IPS-18a (cell line): ENCODE results near the gene SAFB.
"Not testable (repeated sequence)": the region's sequence is repeated elsewhere in the genome, so short reads cannot be mapped to it uniquely, and the experiment has no call there.

Experiments
- H3K27ac ChIP-seq: one replicate; pipeline ENCODE4 v1.5.1; 2013; ENCODE audit warnings: low read length
- H3K27me3 ChIP-seq: one replicate; pipeline ENCODE4 v1.6.1; 2013; ENCODE audit warnings: mild to moderate bottlenecking, low read length; ENCODE audit not compliant: control insufficient read depth, insufficient read depth
- H3K36me3 ChIP-seq: one replicate; pipeline ENCODE4 v1.6.1; 2013; ENCODE audit warnings: low read depth, low read length; ENCODE audit not compliant: control insufficient read depth
- H3K4me1 ChIP-seq: one replicate; pipeline ENCODE4 v1.6.1; 2013; ENCODE audit warnings: low read depth, low read length; ENCODE audit not compliant: control insufficient read depth
- H3K4me3 ChIP-seq: one replicate; pipeline ENCODE4 v1.5.1; 2013; ENCODE audit warnings: low read length
- H3K9ac ChIP-seq: one replicate; pipeline ENCODE4 v1.6.1; 2013; ENCODE audit warnings: mild to moderate bottlenecking, low read length, moderate library complexity
- H3K9me3 ChIP-seq: one replicate; pipeline ENCODE4 v1.6.1; 2013; ENCODE audit warnings: low read depth, low read length; ENCODE audit not compliant: control insufficient read depth

Gene SAFB

GRCh38 chr19:5681391-5682106 lies 58.7 kb downstream of the SAFB start:
- Histone ChIP-seq H3K27me3 (no peaks in the 10 kb centered on the region), H3K36me3 (no peaks in the 10 kb centered on the region), H3K9me3 (no peaks in the 10 kb centered on the region), H3K9ac (peak overlapping the region; percentile 32), H3K4me3 (peak overlapping the region; percentile 89), H3K4me1 (no peaks in the 10 kb centered on the region), H3K27ac (no peak overlapping the region)

DNA sequence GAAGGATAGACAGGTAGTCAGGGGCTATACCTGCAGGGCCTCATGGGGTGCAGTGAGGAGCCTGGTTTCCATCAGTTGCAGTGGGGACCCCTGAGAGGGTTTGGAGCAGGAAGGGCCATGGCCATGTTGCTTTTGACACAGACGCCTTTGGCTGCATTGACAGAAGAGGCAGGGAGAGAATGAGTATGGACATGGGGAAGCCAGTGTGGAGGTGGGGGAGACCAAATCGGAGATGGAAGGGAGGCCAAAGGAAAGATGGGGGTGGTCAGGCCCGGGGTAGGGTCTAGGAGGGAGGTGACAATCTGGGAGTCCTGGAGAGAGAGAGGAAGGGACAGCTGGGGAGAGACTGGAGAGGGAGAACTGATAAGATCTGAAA lies 59.2 kb downstream of the SAFB start:
- H3K27ac ChIP-seq = no peak overlapping the region
- no peak overlapping the region for H3K9ac ChIP-seq
- no peaks in the 10 kb centered on the region for H3K9me3 ChIP-seq
- no peaks in the 10 kb centered on the region for H3K4me1 ChIP-seq
- no peaks in the 10 kb centered on the region for H3K27me3 ChIP-seq
- no peaks in the 10 kb centered on the region for H3K36me3 ChIP-seq
- H3K4me3 ChIP-seq = no peak overlapping the region

- H3K36me3 ChIP-seq = no peaks in the 10 kb centered on the region
Observed at GRCh38 chr19:5683177-5683886, 60.4 kb downstream of the SAFB start.

DNA sequence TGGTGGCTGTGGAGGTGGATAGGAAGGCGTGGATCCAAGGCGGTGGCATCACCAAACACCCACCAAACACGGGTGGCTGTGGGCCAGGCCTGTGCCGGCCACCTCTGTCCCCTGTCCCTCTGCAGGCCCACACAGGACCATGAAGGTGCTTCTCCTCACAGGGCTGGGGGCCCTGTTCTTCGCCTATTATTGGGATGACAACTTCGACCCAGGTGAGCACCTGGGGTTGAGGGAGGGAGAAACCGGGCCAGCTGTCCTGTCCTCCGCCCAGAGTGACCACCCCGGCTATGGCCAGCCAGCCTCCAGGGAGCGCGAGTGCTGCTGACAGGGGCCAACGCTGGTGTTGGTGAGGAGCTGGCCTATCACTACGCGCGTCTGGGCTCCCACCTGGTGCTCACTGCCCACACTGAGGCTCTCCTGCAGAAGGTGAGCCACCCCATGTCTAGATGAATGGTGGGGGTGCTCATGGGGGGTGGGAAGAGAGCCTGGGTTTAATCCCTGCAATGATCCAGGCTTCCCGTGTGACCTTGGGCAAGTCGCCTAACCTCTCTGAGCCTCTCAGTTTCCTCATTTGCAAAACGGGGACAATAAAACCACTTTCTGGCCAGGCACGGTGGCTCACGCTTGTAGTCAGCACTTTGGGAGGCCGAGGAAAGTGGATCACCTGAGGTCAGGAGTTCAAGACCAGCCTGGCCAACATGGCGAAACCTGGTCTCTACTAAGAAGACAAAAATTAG lies 62.0 kb downstream of the SAFB start:
- no peak overlapping the region for H3K9ac ChIP-seq
- no peaks in the 10 kb centered on the region for H3K36me3 ChIP-seq
- H3K27me3 ChIP-seq = no peaks in the 10 kb centered on the region
- no peaks in the 10 kb centered on the region for H3K4me1 ChIP-seq
- H3K4me3 ChIP-seq = no peak overlapping the region
- no peaks in the 10 kb centered on the region for H3K9me3 ChIP-seq
- H3K27ac ChIP-seq = no peak overlapping the region

More at GRCh38 chr19:5683177-5683886, 60.4 kb downstream of the SAFB start:
- Histone ChIP-seq H3K4me3 (no peak overlapping the region), H3K27ac (no peak overlapping the region), H3K4me1 (no peaks in the 10 kb centered on the region), H3K9ac (no peak overlapping the region), H3K9me3 (no peaks in the 10 kb centered on the region), H3K27me3 (no peaks in the 10 kb centered on the region)

DNA sequence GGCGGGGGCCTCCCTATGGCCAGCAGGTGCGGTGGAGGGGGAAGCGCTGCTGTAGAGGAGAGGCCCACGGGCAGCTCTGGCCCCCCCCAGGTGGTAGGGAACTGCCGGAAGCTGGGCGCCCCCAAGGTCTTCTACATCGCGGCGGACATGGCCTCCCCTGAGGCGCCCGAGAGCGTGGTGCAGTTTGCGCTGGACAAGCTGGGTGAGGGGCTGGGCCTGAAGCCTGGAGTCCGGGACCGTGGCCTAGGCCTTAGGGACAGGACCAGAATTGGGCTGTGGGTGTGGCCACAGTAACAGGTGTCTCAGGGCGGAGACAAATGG lies 63.4 kb downstream of the SAFB start:
- no peaks in the 10 kb centered on the region for H3K27me3 ChIP-seq
- peak overlapping the region; percentile 53 for H3K4me3 ChIP-seq
- H3K9ac ChIP-seq = no peak overlapping the region
- no peaks in the 10 kb centered on the region for H3K9me3 ChIP-seq
- H3K27ac ChIP-seq = no peak overlapping the region
- H3K4me1 ChIP-seq = no peaks in the 10 kb centered on the region
- H3K36me3 ChIP-seq = no peaks in the 10 kb centered on the region

GRCh38 chr19:5686647-5687359 lies 63.9 kb downstream of the SAFB start:
- Histone ChIP-seq H3K4me1 (no peaks in the 10 kb centered on the region), H3K36me3 (peaks cover 3% of the 10 kb centered on the region), H3K27me3 (no peaks in the 10 kb centered on the region), H3K9ac (no peak overlapping the region), H3K4me3 (peak overlapping the region; percentile 53), H3K9me3 (no peaks in the 10 kb centered on the region), H3K27ac (no peak overlapping the region)

DNA sequence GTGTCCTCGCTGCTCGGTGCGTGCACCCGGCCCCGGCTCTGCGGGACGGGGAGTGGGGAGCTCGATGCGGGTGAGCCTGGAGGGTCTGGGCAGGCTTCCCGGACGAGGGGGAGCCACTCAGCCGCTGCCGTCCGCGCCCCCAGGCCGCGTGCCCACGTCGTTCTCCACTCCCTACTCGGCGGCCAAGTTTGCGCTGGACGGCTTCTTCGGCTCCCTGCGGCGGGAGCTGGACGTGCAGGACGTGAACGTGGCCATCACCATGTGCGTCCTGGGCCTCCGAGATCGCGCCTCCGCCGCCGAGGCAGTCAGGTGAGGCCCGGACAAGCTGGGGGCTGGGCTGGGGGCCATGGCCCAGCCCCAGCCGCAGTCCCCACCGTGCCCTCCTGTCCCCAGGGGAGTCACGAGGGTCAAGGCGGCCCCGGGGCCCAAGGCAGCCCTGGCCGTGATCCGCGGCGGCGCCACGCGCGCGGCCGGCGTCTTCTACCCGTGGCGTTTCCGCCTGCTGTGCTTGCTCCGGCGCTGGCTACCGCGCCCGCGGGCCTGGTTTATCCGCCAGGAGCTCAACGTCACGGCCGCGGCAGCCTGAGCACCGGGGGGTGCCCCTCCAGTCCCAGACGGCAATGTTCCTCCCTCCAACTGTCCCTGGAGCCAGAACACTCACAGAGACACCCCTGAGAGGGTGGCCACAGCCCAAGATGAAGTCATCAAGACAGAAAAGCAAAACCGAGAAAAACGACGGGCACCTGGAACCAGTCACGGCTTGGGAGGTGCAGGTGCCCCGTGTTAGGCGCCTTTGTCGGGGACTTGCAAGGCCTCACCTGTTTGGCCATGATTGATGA lies 64.7 kb downstream of the SAFB start:
- H3K27me3 ChIP-seq = no peaks in the 10 kb centered on the region
- no peak overlapping the region for H3K9ac ChIP-seq
- peaks cover 11% of the 10 kb centered on the region for H3K36me3 ChIP-seq
- peak overlapping the region; percentile 21 for H3K4me3 ChIP-seq
- H3K27ac ChIP-seq = no peak overlapping the region
- H3K4me1 ChIP-seq = no peaks in the 10 kb centered on the region
- H3K9me3 ChIP-seq = no peaks in the 10 kb centered on the region

DNA sequence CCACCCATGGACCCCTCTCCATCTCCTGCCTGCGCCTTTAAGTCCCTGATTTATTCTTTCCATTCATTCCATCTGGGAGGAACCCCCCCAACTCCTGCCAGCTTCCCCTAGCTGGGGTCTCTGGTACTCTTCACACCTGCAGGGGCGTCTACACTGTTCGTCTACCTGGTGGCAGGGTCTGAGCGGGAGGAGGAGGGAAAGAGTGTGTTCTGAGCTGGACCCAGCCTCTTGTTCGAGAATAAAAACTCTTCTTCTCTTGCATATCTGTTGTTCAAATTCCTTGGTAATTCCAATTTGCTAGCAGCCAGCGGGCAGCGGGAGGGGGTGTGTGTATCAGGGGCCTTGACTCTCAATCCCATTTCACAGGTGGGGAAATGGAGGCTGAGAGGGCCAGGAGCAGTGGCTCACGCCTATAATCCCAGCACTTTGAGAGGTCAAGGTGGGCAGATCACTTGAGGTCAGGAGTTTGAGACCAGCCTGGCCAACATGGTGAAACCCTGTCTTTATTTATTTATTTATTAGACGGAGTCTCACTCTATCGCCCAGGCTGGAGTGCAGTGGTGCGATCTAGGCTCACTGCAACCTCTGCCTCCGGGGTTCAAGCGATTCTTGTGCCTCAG lies 65.5 kb downstream of the SAFB start:
- H3K9ac ChIP-seq, H3K9me3 ChIP-seq, H3K4me3 ChIP-seq, H3K27ac ChIP-seq, H3K4me1 ChIP-seq, H3K27me3 ChIP-seq: not testable (repeated sequence)
- peaks cover 18% of the 10 kb centered on the region for H3K36me3 ChIP-seq

DNA sequence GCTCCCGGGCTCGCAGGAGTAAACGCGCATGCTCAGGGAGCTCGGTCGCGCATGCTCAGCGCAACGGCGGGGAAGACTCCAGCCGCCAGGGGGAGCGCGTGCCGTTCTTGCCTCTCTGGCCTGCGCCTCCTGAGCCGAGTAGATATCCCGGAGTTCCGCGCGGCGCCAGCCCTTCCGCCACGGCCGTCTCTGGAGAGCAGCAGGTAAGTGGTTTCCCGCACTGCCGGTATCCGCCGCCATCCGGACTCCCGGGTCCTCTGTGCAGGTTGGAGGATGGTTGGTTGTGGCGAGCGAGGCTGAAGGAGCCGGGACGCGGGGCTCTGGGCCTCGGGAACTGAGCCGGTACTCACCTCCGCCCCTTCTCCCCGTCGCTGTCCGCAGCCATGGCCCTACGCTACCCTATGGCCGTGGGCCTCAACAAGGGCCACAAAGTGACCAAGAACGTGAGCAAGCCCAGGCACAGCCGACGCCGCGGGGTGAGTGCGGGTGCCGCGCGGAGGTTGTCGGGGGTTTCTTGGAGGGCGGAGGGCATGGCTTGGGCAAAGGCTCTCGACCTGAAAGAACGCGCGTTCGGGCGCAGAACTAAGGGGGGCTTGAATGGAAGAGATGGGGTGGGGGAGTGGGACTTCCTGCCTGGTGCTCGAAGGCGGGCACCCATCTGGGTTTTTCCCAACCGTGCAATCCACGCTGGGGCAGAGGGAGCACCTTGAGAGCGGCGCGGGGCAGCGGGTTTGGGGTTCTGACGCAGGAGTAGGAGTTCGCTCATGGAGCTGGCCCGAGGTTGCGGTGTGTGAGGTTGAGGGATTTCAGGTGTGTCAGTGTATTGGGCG lies 67.5 kb downstream of the SAFB start, which contains the start of gene RPL36:
RPL36 (plus strand) TSS at position 171 of the 830 bp plus-strand sequence; CDS start at position 384, 213 bp downstream.
- H3K27me3 ChIP-seq = no peaks in the 10 kb centered on the region
- peaks cover 37% of the 10 kb centered on the region for H3K36me3 ChIP-seq
- peak within 1 kb of the TSS; percentile 96 for H3K9ac ChIP-seq
- H3K4me3 ChIP-seq = peak within 1 kb of the TSS; percentile 89
- no peaks in the 10 kb centered on the region for H3K9me3 ChIP-seq
- peak within 1 kb of the TSS; percentile 92 for H3K27ac ChIP-seq
- H3K4me1 ChIP-seq = no peaks in the 10 kb centered on the region
